ENCODE results near the gene TNFSF9. TPM values are rescaled to one million over a fixed set of nuclear protein-coding genes. Genes with fewer than 3 reads are reported as not detected.
"Not testable (repeated sequence)": the region's sequence is repeated elsewhere in the genome, so short reads cannot be mapped to it uniquely, and the experiment has no call there.

Gene TNFSF9
- total and polyA plus RNA-seq, 4 donors: 0.08 to 0.12 TPM; not detected in 2

- Histone ChIP-seq H3K4me1 (ENCODE audit: control insufficient read depth in 4 of 4, insufficient read depth in 4 of 4, low read length in 3 of 4) (no peaks in the 10 kb centered on the region), H3K4me3 (ENCODE audit: low read depth in 1 of 3, low read length in 3 of 3) (no peak overlapping the region), H3K27me3 (ENCODE audit: control insufficient read depth in 4 of 4, insufficient read depth in 4 of 4, low read length in 3 of 4) (no peaks in the 10 kb centered on the region), H3K9ac (ENCODE audit: low read depth in 1 of 2, low read length in 2 of 2) (no peak overlapping the region), H3K36me3 (ENCODE audit: control insufficient read depth in 4 of 4, insufficient read depth in 3 of 4, low read depth in 1 of 4, low read length in 3 of 4) (no peaks in the 10 kb centered on the region), H3K9me3 (ENCODE audit: control insufficient read depth in 4 of 4, low read length in 3 of 4) (no peaks in the 10 kb centered on the region), H3K27ac (ENCODE audit: low read depth in 1 of 2, low read length in 2 of 2) (no peak overlapping the region)
- no peak for DNase-seq (ENCODE audit: low spot score)
- no peak for TF ChIP-seq RAD21 (IDR thresholded peaks at IDR 0.05)
- no peak for TF ChIP-seq TAF1 (conservative IDR thresholded peaks at IDR 0.05)
- TF ChIP-seq ATF3 (IDR thresholded peaks at IDR 0.05): no peak
- no peak for TF ChIP-seq EGR1 (IDR thresholded peaks at IDR 0.05; ENCODE audit: low read depth in 2 of 2)
- TF ChIP-seq FOXA2 (IDR thresholded peaks at IDR 0.05): no peak
- no peak for TF ChIP-seq HNF4A (conservative IDR thresholded peaks at IDR 0.05)
- no peak for TF ChIP-seq FOXA1 (IDR thresholded peaks at IDR 0.05)
- no peak for TF ChIP-seq GABPA (IDR thresholded peaks at IDR 0.05 in 1 of 2, conservative IDR thresholded peaks at IDR 0.05 in 1 of 2)
- TF ChIP-seq YY1 (IDR thresholded peaks at IDR 0.05): no peak
- TF ChIP-seq, protein P1, sequence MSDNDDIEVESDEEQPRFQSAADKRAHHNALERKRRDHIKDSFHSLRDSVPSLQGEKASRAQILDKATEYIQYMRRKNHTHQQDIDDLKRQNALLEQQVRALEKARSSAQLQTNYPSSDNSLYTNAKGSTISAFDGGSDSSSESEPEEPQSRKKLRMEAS (IDR thresholded peaks at IDR 0.05): no peak
- no peak for TF ChIP-seq CTCF (IDR thresholded peaks at IDR 0.05; ENCODE audit: low read depth, low read length, missing input control)
- no peak for TF ChIP-seq SP1 (IDR thresholded peaks at IDR 0.05)
- 66% methylated on average over 11 of the region's 11 CpGs for WGBS
Observed at GRCh38 chr19:6543866-6544347, 13.1 kb downstream of the TNFSF9 start.

- not testable (repeated sequence) for H3K27ac ChIP-seq (ENCODE audit: low read depth in 1 of 2, low read length in 2 of 2); H3K4me3 ChIP-seq (ENCODE audit: low read depth in 1 of 3, low read length in 3 of 3); H3K36me3 ChIP-seq (ENCODE audit: control insufficient read depth in 4 of 4, insufficient read depth in 3 of 4, low read depth in 1 of 4, low read length in 3 of 4); H3K9me3 ChIP-seq (ENCODE audit: control insufficient read depth in 4 of 4, low read length in 3 of 4); DNase-seq (ENCODE audit: low spot score); H3K9ac ChIP-seq (ENCODE audit: low read depth in 1 of 2, low read length in 2 of 2); H3K4me1 ChIP-seq (ENCODE audit: control insufficient read depth in 4 of 4, insufficient read depth in 4 of 4, low read length in 3 of 4); H3K27me3 ChIP-seq (ENCODE audit: control insufficient read depth in 4 of 4, insufficient read depth in 4 of 4, low read length in 3 of 4)
- 83% methylated on average over 6 of the region's 6 CpGs for WGBS
Observed at GRCh38 chr19:6550679-6551078, 19.9 kb downstream of the TNFSF9 start.

DNA sequence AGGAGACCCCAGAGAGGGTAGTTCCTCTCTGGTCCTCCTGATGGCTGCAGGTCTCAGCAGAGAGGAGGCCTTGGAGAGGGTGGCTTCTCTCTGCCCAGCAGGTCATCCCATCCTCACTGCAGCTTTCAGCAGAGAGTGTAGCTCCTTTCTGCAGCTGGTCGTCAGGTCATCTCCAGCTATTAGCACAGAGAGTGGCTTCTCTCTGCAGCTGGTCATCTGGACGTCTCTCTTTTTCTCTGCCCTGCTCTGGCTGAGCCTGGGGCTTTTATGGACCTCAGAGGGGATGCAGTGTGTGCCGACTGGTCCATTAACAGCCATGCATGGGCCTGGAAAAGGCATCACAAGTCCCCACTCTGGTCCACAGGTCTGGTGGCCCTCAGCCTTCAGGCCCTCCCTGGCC is 20.3 kb downstream of the TNFSF9 start:
- 77% methylated on average over 3 of the region's 3 CpGs for WGBS
- TF ChIP-seq RAD21 (IDR thresholded peaks at IDR 0.05): no peak
- TF ChIP-seq, protein P2, sequence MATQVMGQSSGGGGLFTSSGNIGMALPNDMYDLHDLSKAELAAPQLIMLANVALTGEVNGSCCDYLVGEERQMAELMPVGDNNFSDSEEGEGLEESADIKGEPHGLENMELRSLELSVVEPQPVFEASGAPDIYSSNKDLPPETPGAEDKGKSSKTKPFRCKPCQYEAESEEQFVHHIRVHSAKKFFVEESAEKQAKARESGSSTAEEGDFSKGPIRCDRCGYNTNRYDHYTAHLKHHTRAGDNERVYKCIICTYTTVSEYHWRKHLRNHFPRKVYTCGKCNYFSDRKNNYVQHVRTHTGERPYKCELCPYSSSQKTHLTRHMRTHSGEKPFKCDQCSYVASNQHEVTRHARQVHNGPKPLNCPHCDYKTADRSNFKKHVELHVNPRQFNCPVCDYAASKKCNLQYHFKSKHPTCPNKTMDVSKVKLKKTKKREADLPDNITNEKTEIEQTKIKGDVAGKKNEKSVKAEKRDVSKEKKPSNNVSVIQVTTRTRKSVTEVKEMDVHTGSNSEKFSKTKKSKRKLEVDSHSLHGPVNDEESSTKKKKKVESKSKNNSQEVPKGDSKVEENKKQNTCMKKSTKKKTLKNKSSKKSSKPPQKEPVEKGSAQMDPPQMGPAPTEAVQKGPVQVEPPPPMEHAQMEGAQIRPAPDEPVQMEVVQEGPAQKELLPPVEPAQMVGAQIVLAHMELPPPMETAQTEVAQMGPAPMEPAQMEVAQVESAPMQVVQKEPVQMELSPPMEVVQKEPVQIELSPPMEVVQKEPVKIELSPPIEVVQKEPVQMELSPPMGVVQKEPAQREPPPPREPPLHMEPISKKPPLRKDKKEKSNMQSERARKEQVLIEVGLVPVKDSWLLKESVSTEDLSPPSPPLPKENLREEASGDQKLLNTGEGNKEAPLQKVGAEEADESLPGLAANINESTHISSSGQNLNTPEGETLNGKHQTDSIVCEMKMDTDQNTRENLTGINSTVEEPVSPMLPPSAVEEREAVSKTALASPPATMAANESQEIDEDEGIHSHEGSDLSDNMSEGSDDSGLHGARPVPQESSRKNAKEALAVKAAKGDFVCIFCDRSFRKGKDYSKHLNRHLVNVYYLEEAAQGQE (IDR thresholded peaks at IDR 0.05): no peak
- no peak for TF ChIP-seq YY1 (IDR thresholded peaks at IDR 0.05)
- no peak for TF ChIP-seq FOXA1 (IDR thresholded peaks at IDR 0.05)
- TF ChIP-seq NR2F2 (IDR thresholded peaks at IDR 0.05): no peak
- TF ChIP-seq EGR1 (IDR thresholded peaks at IDR 0.05; ENCODE audit: low read depth in 2 of 2): no peak
- no peak for TF ChIP-seq CTCF (IDR thresholded peaks at IDR 0.05; ENCODE audit: low read depth, low read length, missing input control)
- TF ChIP-seq, protein P1 (IDR thresholded peaks at IDR 0.05): no peak
- no peak for TF ChIP-seq HNF4A (conservative IDR thresholded peaks at IDR 0.05)
- no peak for TF ChIP-seq JUND (IDR thresholded peaks at IDR 0.05)
- no peak for TF ChIP-seq RXRA (IDR thresholded peaks at IDR 0.05)
- TF ChIP-seq FOXA2 (IDR thresholded peaks at IDR 0.05): no peak

More for the DNA sequence above, 20.3 kb downstream of the TNFSF9 start:
- Histone ChIP-seq H3K27me3 (ENCODE audit: control insufficient read depth in 4 of 4, insufficient read depth in 4 of 4, low read length in 3 of 4) (no peaks in the 10 kb centered on the region), H3K27ac (ENCODE audit: low read depth in 1 of 2, low read length in 2 of 2) (no peak overlapping the region), H3K4me1 (ENCODE audit: control insufficient read depth in 4 of 4, insufficient read depth in 4 of 4, low read length in 3 of 4) (no peaks in the 10 kb centered on the region), H3K4me3 (ENCODE audit: low read depth in 1 of 3, low read length in 3 of 3) (no peak overlapping the region), H3K36me3 (ENCODE audit: control insufficient read depth in 4 of 4, insufficient read depth in 3 of 4, low read depth in 1 of 4, low read length in 3 of 4) (no peaks in the 10 kb centered on the region), H3K9ac (ENCODE audit: low read depth in 1 of 2, low read length in 2 of 2) (no peak overlapping the region), H3K9me3 (ENCODE audit: control insufficient read depth in 4 of 4, low read length in 3 of 4) (no peaks in the 10 kb centered on the region)
- DNase-seq (ENCODE audit: low spot score): no peak

Data from liver (tissue), 9 donors.